Placental pericyte (primary cell): ENCODE measurements around the gene ZNF880. TPM values are rescaled to one million over a fixed set of nuclear protein-coding genes. Genes with fewer than 3 reads are reported as not detected.

Source experiments
- small RNA-seq: library from RNA; depleted of rRNA; stranded (forward); fragments of <200 nt; gene quantifications from one replicate; pipeline ENCODE3, GENCODE V24; 2012; ENCODE audit warnings: low replicate concordance
- total RNA-seq: library from RNA; depleted of rRNA; stranded (reverse); fragments of >200 nt; gene quantifications from 2 replicates; pipeline ENCODE4 v1.2.3, GENCODE V29; 2012

ZNF880 gene
- total RNA-seq, result 18.2 and 24.6 TPM in 2 replicates

DNA sequence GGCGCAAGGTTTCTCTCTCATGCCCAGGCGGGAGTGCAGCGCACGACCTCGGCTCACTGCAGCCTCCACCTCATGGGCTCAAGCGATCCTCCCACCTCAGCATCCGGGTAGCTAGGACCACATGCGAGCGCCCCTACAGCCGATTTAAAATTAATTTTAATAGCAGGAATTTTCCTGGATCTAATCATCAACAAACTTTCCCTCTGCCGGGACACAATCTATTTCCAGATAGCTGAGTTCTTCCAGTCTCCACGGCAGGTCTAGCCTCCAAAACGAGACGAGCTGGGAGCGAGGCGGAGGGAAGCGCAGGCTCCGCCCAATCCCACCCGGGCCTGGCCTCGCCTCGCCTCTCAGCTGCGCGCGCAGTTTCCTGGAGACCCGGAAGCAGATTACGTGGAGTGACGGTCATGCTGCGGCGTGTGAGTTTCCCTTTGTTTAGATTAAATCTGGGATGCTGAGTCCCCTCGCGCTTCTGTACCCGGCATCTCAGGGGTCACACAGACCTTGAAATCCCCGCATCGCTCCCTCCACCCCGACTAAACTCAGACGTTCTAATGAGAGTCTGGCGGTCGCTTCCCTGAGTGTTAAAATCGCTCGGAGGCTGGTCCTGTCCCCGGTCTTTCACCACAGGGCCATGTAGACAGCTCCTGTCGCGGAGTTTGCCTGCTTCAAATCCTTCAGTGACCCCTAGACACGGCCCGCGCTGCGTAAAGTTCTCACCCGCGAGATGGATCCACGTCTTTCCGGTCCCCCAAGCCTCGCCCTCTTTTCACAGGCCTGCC, at the start of gene ZNF880:
TSS of gene ZNF880 (plus strand) at position 365 of the 782 bp plus-strand sequence. CDS start at position 408, 43 bp downstream.

DNA sequence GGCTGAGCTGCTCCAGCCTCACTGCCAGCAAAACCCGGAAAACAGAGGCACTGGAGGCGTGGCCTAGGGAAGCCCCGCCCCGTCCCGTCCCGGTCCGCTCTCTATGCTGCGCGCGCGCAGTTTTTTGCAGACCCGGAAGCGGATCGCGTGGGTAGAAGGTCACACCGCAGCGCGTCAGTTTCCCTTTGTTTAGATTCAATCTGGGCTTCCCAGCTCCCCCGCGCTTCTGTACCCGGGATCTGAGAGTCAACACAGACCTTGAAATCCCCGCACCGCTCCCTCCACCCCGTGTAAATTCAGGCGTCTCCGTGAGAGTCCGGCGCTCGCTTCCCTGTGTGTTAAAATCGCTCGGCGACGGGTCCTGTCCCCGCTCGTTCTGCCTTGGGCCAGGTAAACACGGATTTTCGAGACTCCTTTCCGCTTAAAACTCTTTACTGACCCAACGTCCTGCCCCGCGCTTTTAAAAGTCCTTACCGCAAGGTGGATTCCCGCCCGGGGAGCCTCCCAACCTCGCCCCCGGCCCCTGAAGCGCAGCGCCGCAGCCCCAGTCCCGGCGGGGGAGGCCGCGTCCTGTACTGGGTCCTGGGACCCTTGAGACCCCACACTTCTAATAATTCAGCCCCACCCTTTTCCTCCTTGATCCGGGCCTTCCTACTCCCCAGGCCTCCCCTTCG, 33.5 kb upstream of the ZNF880 start, which contains the start of gene ZNF610:
TSS of gene ZNF610 (plus strand) at position 127 of the 674 bp plus-strand sequence. CDS start 12,930 bp downstream, outside the sequence.

DNA sequence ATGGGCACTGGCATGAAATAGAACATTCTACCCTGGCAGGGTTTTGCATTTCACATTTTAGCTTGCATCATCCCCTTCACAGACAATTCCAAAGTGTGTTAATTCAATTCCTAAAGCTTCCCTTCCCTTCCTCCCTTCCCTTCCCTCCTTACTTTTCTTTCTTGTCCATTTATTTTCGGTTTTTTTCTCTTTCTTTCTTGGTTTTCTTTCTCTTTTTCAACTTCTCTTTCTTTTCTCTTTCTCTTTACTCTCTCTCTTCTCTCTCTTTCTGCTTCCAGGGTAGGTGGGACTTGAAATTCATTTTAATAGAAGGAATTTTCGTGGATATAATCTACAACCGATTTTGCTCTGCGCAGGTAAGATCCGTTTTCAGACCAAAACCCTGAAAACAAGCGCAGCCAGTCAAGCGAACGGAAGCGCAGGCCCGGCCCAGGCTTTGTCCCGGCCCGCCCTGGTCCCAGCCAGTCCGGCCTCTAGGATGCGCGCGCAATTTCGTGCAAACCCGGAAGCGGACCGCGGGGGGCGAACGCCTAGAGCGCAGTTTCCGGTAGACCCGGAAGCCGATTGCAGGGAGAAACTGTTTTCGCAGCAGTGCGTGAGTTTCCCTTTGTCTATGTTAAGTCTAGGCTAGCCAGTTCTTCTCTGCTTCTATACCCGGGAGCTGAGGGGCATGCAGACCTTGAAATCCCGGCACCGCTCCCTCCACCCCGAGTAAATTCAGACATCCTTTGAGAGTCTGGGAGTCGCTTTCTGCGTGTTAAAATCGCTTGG, 27.8 kb downstream of the ZNF880 start, which contains the start of gene ZNF528:
TSS of gene ZNF528 (plus strand) at position 540 of the 771 bp plus-strand sequence. CDS start 4,165 bp downstream, outside the sequence.

DNA sequence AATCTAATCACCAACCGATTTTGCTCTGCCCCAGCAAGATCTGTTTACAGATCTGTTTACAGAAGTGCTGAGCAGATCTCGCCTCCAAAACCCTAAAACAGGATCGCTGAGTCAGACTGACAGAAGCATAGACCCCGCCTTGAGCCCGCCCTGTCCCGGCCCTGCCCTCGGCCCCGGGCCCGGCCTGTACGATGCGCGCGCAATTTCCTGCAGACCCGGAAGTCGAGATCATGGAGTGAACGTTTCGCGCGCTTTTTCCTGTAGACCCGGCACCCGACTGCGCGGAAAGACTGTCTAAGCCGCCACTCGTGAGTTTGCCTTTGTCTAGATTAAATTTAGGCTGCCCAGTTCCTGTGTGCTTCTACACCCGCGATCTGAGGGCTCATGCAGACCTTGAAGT, 59.2 kb downstream of the ZNF880 start, which contains the start of gene ZNF534:
TSS of gene ZNF534 (plus strand) at position 212 of the 400 bp plus-strand sequence. CDS start 2,327 bp downstream, outside the sequence.

Small RNA genes within 50 kb of the gene (small RNA-seq; reads per million reads assigned to genes)
- gene AC010332.1, result not detected

Other genes with a start within 250 kb of the ZNF880 start
- 7.3 and 8.5 TPM in 2 replicates for gene ZNF616, start 230.0 kb upstream of the ZNF880 start, total RNA-seq
- 3.3 and 4.7 TPM in 2 replicates for gene ZNF836, start 198.3 kb upstream of the ZNF880 start, total RNA-seq
- 148 and 271 TPM in 2 replicates for gene PPP2R1A, start 179.9 kb upstream of the ZNF880 start, total RNA-seq
- gene ZNF766, start 100.3 kb upstream of the ZNF880 start, total RNA-seq, result 3.5 and 7.6 TPM in 2 replicates
- gene ZNF480, start 72.8 kb upstream of the ZNF880 start, total RNA-seq, result 5.0 and 7.9 TPM in 2 replicates
- 1.1 and 2.0 TPM in 2 replicates for gene ZNF610, start 33.7 kb upstream of the ZNF880 start, total RNA-seq
- 14.3 and 29.3 TPM in 2 replicates for gene ZNF528, start 27.9 kb downstream of the ZNF880 start, total RNA-seq
- 0.44 and 0.57 TPM in 2 replicates for gene ZNF534, start 59.2 kb downstream of the ZNF880 start, total RNA-seq
- gene ZNF578, start 83.6 kb downstream of the ZNF880 start, total RNA-seq, result 3.6 and 4.2 TPM in 2 replicates
- 12.9 and 20.6 TPM in 2 replicates for gene ZNF808, start 157.7 kb downstream of the ZNF880 start, total RNA-seq
- 9.2 and 14.3 TPM in 2 replicates for gene ZNF701, start 200.4 kb downstream of the ZNF880 start, total RNA-seq